Panc1 (cell line): Measurements from ENCODE around the gene FAM120B. TPM values are rescaled to one million over a fixed set of nuclear protein-coding genes. Genes with fewer than 3 reads are reported as not detected.
"Not testable (repeated sequence)": the region's sequence is repeated elsewhere in the genome, so short reads cannot be mapped to it uniquely, and the experiment has no call there.

ENCODE experiments used
- ATAC-seq: fragments of 200-7000 bp; cut with Tn5 transposase; 2 replicates; pipeline ENCODE4 v1.9.1; 2020; ENCODE audit warnings: mild to moderate bottlenecking, moderate library complexity
- BruUV-seq: library from RNA; stranded (reverse); fragments of 400-500 nt; replicated peaks from 2 replicates; lab custom pipeline; 2021; lab: Mats Ljungman, UMichigan
- CTCF ChIA-PET: fragments of 300-600 bp; sonication (Branson Sonifier 250); formaldehyde crosslinking; loops from one replicate; lab custom pipeline; 2022; ENCODE audit warnings: antibody characterized with exemption; lab: Charles Lee
- POLR2A ChIA-PET: fragments of 300-600 bp; sonication (Branson Sonifier 250); formaldehyde crosslinking; loops from one replicate; lab custom pipeline; 2022; ENCODE audit warnings: antibody characterized with exemption; lab: Charles Lee
- DNase-seq: peaks from one replicate; pipeline ENCODE4 v3.0.0-alpha.2; 2010; ENCODE audit warnings: low read depth, low spot score
- H3K27ac ChIP-seq: 2 replicates; pipeline ENCODE4 v1.5.1; 2011; ENCODE audit warnings: mild to moderate bottlenecking, low read length, inconsistent platforms
- H3K27me3 ChIP-seq: fragments of 200-500 bp; sonication (Bioruptor generic); 2 replicates; pipeline ENCODE4 v1.6.0; 2014; ENCODE audit warnings: low read length, inconsistent platforms; ENCODE audit not compliant: control insufficient read depth, insufficient read depth
- H3K36me3 ChIP-seq: fragments of 200-500 bp; sonication (Bioruptor generic); 2 replicates; pipeline ENCODE4 v1.5.1; 2014; ENCODE audit warnings: inconsistent platforms, mild to moderate bottlenecking, low read length, moderate library complexity; ENCODE audit not compliant: control insufficient read depth, insufficient read depth
- H3K4me1 ChIP-seq: 2 replicates; pipeline ENCODE4 v1.5.1; 2011; ENCODE audit warnings: inconsistent platforms, mild to moderate bottlenecking, low read length, moderate library complexity; ENCODE audit not compliant: control insufficient read depth, insufficient read depth
- H3K4me3 ChIP-seq, 2 experiments: 2 replicates each; pipeline ENCODE4 v1.5.1; 2011 to 2012; ENCODE audit warnings: low read depth in 2 of 2, low read length in 2 of 2, mild to moderate bottlenecking in 2 of 2, inconsistent platforms in 1 of 2, moderate library complexity in 1 of 2
- H3K9me3 ChIP-seq: fragments of 200-500 bp; sonication (Bioruptor generic); 2 replicates; pipeline ENCODE4 v1.5.1; 2014; ENCODE audit warnings: low read depth, mild to moderate bottlenecking, inconsistent platforms, low read length, moderate library complexity; ENCODE audit not compliant: control insufficient read depth, insufficient read depth
- CTCF ChIP-seq: fragments of 450-650 bp; IDR thresholded peaks from 2 replicates; pipeline ENCODE4 v1.5.1; 2017; ENCODE audit warnings: mild to moderate bottlenecking
- POLR2AphosphoS5 ChIP-seq: IDR thresholded peaks from 2 replicates; pipeline ENCODE4 v1.6.1; 2012; ENCODE audit warnings: mild to moderate bottlenecking, low read depth, low read length, moderate library complexity
- REST ChIP-seq, 2 experiments: IDR thresholded peaks; 2 replicates each; pipeline ENCODE4 v1.6.1; 2011 to 2012; ENCODE audit warnings: low read depth in 2 of 2, control low read depth in 1 of 2, low read length in 1 of 2, mild to moderate bottlenecking in 1 of 2, moderate library complexity in 1 of 2; ENCODE audit not compliant: insufficient read depth in 1 of 2
- SIN3A ChIP-seq: IDR thresholded peaks from 2 replicates; pipeline ENCODE4 v1.6.1; 2012; ENCODE audit warnings: low read depth, mild to moderate bottlenecking, low read length, moderate library complexity, borderline replicate concordance; ENCODE audit not compliant: insufficient read depth
- TCF7L2 ChIP-seq: IDR thresholded peaks from 2 replicates; pipeline ENCODE4 v1.6.1; 2011; ENCODE audit warnings: mild to moderate bottlenecking, low read depth, low read length, inconsistent platforms
- in situ Hi-C: cut with HindIII; loops from 2 replicates; pipeline ENCODE4 v1.10.0; 2016; ENCODE audit warnings: low sequenced_read_pairs, low pct_unique_long_range_greater_than_20kb
- intact Hi-C: fragments of 100-400 bp; cut with micrococcal nuclease; formaldehyde crosslinking; loops from one replicate; pipeline ENCODE4 v1.10.0; 2022; ENCODE audit not compliant: unreplicated experiment
- total RNA-seq: library from RNA; stranded (reverse); gene quantifications from one replicate; pipeline ENCODE4 v1.2.1, GENCODE V29; 2021; ENCODE audit not compliant: unreplicated experiment

Gene FAM120B
- total RNA-seq, 1 experiment from 2014 or later, result 38.0 TPM

- ChIA-PET POLR2A (no interaction called here), CTCF (no interaction called here)
- Histone ChIP-seq H3K4me1 (peaks cover 9% of the 10 kb centered on the region; the same call in 1 of the 2 replicates), H3K4me3 (no peak overlapping the region), H3K27ac (no peak overlapping the region), H3K9me3 (no peaks in the 10 kb centered on the region), H3K27me3 (no peaks in the 10 kb centered on the region), H3K36me3 (no peaks in the 10 kb centered on the region)
- intact Hi-C loops, result no loop called here
- DNase-seq, result no peak
- TSS peak; percentile 24 for BruUV-seq
- TF ChIP-seq SIN3A, result no peak
- TF ChIP-seq REST (IDR thresholded peaks at IDR 0.05; ENCODE audit: insufficient read depth in 1 of 2, low read depth in 2 of 2, low read length in 1 of 2), result no peak
- no peak for TF ChIP-seq POLR2AphosphoS5
- no peak for TF ChIP-seq TCF7L2
- no peak for TF ChIP-seq CTCF
- in situ Hi-C loops, result no loop called here
- no peak for ATAC-seq
Measured at GRCh38 chr6:170317718-170318117, 11.2 kb downstream of the FAM120B start.

GRCh38 chr6:170329321-170329720, 22.8 kb downstream of the FAM120B start:
- CTCF ChIA-PET, result no interaction called here
- Histone ChIP-seq H3K4me3 (no peak overlapping the region), H3K27ac (no peak overlapping the region), H3K4me1 (no peaks in the 10 kb centered on the region), H3K9me3 (no peaks in the 10 kb centered on the region), H3K27me3 (no peaks in the 10 kb centered on the region), H3K36me3 (peaks cover 35% of the 10 kb centered on the region)
- no peak for DNase-seq
- intact Hi-C loops, result no loop called here
- ATAC-seq, result no peak
- POLR2A ChIA-PET, result interaction anchor here (0.7 kb wide), 1 partner anchor 16 kb away, joined by 3 read pairs; no protein-coding TSS in a partner anchor
- no TSS peak for BruUV-seq
- no peak for TF ChIP-seq POLR2AphosphoS5
- no peak for TF ChIP-seq TCF7L2
- no peak for TF ChIP-seq REST (IDR thresholded peaks at IDR 0.05; ENCODE audit: insufficient read depth in 1 of 2, low read depth in 2 of 2, low read length in 1 of 2)
- no peak for TF ChIP-seq CTCF
- TF ChIP-seq SIN3A, result no peak
- in situ Hi-C loops, result no loop called here

GRCh38 chr6:170335199-170335598, 28.6 kb downstream of the FAM120B start:
- BruUV-seq, CTCF ChIA-PET, DNase-seq, H3K27me3 ChIP-seq, POLR2A ChIA-PET, H3K9me3 ChIP-seq, H3K4me3 ChIP-seq, ATAC-seq, H3K4me1 ChIP-seq, in situ Hi-C loops, H3K27ac ChIP-seq, intact Hi-C loops: not testable (repeated sequence)
- peaks cover 19% of the 10 kb centered on the region for H3K36me3 ChIP-seq
